Breast epithelium (tissue), 4 donors: Measurements from ENCODE around the gene SNX13. TPM values are rescaled to one million over a fixed set of nuclear protein-coding genes. Genes with fewer than 3 reads are reported as not detected.

Experiments used
- DNase-seq, 2 donors: peaks; one replicate each; pipeline ENCODE4 v3.0.0-alpha.2; 2019; ENCODE audit warnings: low spot score in 2 of 2
- H3K27ac ChIP-seq, 2 donors: fragments of 200-600 bp; sonication (generic) in 1 of 2; one replicate each; pipeline ENCODE4 v1.5.1; 2016 to 2019; ENCODE audit warnings: mild to moderate bottlenecking in 1 of 2
- H3K27me3 ChIP-seq, 2 donors: fragments of 200-600 bp; sonication (generic) in 1 of 2; one replicate each; pipeline versions ENCODE4 v1.5.1 to v1.6.0; 2017 to 2019; ENCODE audit warnings: control low read depth in 1 of 2, mild to moderate bottlenecking in 1 of 2
- H3K36me3 ChIP-seq: fragments of 200-600 bp; one replicate; pipeline ENCODE4 v1.5.1; 2019
- H3K4me1 ChIP-seq, 2 donors: fragments of 200-600 bp; sonication (generic); one replicate each; pipeline ENCODE4 v1.5.1; 2016 to 2019; ENCODE audit warnings: control low read depth in 1 of 2
- H3K4me3 ChIP-seq, 3 donors: fragments of 200-600 bp; sonication (generic); 1 replicate in 2 of 3; 2 replicates in 1 of 3; pipeline ENCODE4 v1.5.1; 2016 to 2019; ENCODE audit warnings: mild to moderate bottlenecking in 3 of 3, moderate library complexity in 2 of 3
- H3K9me3 ChIP-seq, 2 donors: fragments of 200-600 bp; sonication (generic) in 1 of 2; one replicate each; pipeline ENCODE4 v1.5.1; 2016 to 2019; ENCODE audit warnings: control low read depth in 1 of 2
- POLR2A ChIP-seq: fragments of 450-650 bp; IDR thresholded peaks from one replicate; pipeline ENCODE4 v1.6.1; 2016; ENCODE audit warnings: antibody characterized with exemption, mild to moderate bottlenecking, moderate library complexity
- POLR2AphosphoS5 ChIP-seq, 3 donors: sonication (generic); formaldehyde crosslinking; IDR thresholded peaks; one replicate each; pipeline ENCODE4 v1.6.1; 2017; ENCODE audit warnings: antibody characterized with exemption in 3 of 3
- intact Hi-C: fragments of 100-400 bp; cut with DNase I; formaldehyde crosslinking; loops from one replicate; pipeline ENCODE4 v1.15.1; 2023; ENCODE audit warnings: low total_unique reads
- total RNA-seq, 3 donors: library from RNA; depleted of rRNA; stranded (reverse); fragments of >200 nt; gene quantifications; one replicate each; pipeline ENCODE4 v1.1.0, GENCODE V29; 2016
- TF ChIP-seq, protein P1 (sequence below), 3 donors: fragments of 450-650 bp; IDR thresholded peaks; one replicate each; pipeline ENCODE4 v1.5.1; 2016 to 2017; ENCODE audit warnings: antibody characterized with exemption in 3 of 3, mild to moderate bottlenecking in 3 of 3, moderate library complexity in 3 of 3

The SNX13 gene
- total RNA-seq, 3 donors from 2014 or later: 62.6 to 89.9 (median 72.8) TPM

DNA sequence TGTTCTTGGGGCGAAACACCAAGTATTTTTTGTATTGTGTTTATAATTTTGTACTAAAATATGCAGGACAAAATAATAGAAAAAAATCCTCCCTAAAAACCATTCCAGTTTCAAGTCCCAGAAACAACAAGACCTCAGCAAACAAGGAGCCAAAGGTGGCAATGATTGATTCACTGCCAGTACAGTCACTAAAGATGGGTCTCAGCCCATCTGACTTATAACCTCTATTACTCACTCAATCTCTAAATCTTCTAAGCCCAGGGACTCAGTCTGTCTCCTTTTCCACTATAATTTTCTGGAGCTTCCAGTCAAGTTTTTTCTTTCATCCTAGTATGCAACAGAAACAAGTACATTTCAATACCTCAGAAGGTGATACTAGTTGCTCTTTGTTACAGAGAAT is 33.3 kb downstream of the SNX13 start:
- Histone ChIP-seq H3K27me3 (no peaks in the 10 kb centered on the region), H3K36me3 (no peaks in the 10 kb centered on the region), H3K27ac (no peak overlapping the region), H3K4me1 (no peaks in the 10 kb centered on the region), H3K9me3 (no peaks in the 10 kb centered on the region), H3K4me3 (no peak overlapping the region)
- intact Hi-C loops: no loop called here
- TF ChIP-seq, protein P1, sequence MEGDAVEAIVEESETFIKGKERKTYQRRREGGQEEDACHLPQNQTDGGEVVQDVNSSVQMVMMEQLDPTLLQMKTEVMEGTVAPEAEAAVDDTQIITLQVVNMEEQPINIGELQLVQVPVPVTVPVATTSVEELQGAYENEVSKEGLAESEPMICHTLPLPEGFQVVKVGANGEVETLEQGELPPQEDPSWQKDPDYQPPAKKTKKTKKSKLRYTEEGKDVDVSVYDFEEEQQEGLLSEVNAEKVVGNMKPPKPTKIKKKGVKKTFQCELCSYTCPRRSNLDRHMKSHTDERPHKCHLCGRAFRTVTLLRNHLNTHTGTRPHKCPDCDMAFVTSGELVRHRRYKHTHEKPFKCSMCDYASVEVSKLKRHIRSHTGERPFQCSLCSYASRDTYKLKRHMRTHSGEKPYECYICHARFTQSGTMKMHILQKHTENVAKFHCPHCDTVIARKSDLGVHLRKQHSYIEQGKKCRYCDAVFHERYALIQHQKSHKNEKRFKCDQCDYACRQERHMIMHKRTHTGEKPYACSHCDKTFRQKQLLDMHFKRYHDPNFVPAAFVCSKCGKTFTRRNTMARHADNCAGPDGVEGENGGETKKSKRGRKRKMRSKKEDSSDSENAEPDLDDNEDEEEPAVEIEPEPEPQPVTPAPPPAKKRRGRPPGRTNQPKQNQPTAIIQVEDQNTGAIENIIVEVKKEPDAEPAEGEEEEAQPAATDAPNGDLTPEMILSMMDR (IDR thresholded peaks at IDR 0.05): no peak
- TF ChIP-seq POLR2A (no peak), POLR2AphosphoS5 (IDR thresholded peaks at IDR 0.05) (no peak)
- no peak for DNase-seq

DNA sequence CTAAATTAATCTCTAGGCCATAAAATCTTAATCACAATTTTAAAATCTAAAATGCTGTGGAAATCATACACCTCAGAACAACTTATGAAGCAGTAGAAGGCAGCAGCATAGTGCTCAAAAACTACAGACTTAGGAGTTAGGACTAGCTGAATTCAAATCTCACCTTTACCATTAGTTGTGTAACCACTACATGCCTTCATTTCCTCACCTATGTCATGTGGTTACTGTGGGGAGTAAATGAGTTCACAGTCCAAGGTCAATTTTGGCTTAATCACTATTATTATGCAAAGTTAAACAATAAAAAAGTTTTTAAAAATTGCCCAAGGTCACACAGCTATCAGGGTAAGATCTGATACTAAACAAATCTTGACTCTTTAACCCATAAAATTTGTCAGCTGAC is 37.0 kb downstream of the SNX13 start:
- Histone ChIP-seq H3K27me3 (no peaks in the 10 kb centered on the region), H3K27ac (no peak overlapping the region), H3K36me3 (no peaks in the 10 kb centered on the region), H3K4me3 (no peak overlapping the region), H3K9me3 (no peaks in the 10 kb centered on the region), H3K4me1 (no peaks in the 10 kb centered on the region)
- no peak for DNase-seq
- no peak for TF ChIP-seq POLR2AphosphoS5 (IDR thresholded peaks at IDR 0.05)
- TF ChIP-seq, protein P1 (IDR thresholded peaks at IDR 0.05): no peak
- TF ChIP-seq POLR2A: no peak
- intact Hi-C loops: no loop called here

DNA sequence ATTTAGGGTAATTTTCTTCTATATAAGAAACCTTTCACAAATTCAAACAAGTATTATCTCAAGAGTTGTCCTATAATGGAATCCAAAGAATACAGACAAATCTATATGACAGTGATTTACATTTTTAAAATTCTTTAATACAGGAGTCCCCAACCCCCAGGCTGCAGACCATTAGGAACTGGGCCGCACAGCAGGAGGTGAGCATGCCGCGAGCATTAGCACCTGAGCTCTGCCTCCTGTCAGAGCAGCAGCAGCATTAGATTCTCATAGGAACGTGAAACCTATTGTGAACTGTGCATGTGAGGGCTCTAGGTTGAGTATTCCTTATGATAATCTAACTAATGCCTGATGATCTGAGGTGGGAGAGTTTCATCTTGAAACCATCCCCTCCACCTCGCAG is 37.7 kb downstream of the SNX13 start:
- Histone ChIP-seq H3K36me3 (no peaks in the 10 kb centered on the region), H3K27ac (no peak overlapping the region), H3K4me3 (no peak overlapping the region), H3K9me3 (no peaks in the 10 kb centered on the region), H3K4me1 (no peaks in the 10 kb centered on the region), H3K27me3 (no peaks in the 10 kb centered on the region)
- no peak for TF ChIP-seq POLR2AphosphoS5 (IDR thresholded peaks at IDR 0.05)
- TF ChIP-seq, protein P1 (IDR thresholded peaks at IDR 0.05): no peak
- TF ChIP-seq POLR2A: no peak
- DNase-seq: no peak
- intact Hi-C loops: no loop called here

DNA sequence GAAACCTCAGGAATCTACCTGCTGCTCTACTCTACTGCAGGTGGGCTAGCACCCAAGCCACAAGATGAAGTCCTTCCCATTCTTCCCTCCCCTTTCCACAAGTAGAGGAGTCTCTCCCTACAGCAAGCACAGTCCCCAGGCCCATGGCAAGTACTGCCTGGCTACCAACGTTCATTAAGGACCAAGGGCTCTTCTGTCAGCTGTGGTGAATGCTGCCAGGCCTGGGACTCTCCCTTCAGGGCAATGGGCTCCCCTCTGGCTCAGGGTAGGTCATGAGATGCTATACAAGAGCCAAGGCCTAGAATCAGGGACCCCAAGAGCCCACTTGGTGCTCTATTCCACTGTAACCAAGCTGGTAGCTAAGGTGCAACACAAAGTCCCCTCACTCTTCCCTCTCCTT is 39.8 kb downstream of the SNX13 start:
- no peak overlapping the region for H3K27ac ChIP-seq
- no peak for DNase-seq
- intact Hi-C loops: no loop called here
- TF ChIP-seq, protein P1 (IDR thresholded peaks at IDR 0.05): no peak
- TF ChIP-seq POLR2AphosphoS5 (IDR thresholded peaks at IDR 0.05) (no peak), POLR2A (no peak)
- no peaks in the 10 kb centered on the region for H3K4me1 ChIP-seq
- no peak overlapping the region for H3K4me3 ChIP-seq
- no peaks in the 10 kb centered on the region for H3K36me3 ChIP-seq
- no peaks in the 10 kb centered on the region for H3K27me3 ChIP-seq
- H3K9me3 ChIP-seq: no peaks in the 10 kb centered on the region

DNA sequence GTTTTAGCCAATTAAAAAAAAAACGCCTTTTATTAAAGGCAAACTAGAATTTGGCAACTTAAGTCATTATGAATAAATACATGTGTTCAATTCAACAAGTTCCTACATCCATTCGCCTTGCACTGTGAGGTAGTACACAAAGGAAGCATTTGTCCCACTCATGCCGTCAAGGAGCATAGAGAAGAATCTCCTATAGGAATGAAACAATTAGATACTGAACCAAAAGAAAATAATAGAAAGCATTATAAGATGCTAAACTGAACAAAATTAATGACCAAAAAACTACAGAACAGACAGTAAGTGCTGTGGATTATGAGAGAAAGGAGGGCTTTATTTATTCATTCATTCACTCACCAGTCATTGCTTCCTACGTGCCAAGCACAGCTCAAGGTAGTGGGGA is 42.2 kb downstream of the SNX13 start:
- TF ChIP-seq, protein P1 (IDR thresholded peaks at IDR 0.05): no peak
- TF ChIP-seq POLR2A: no peak
- no peak for TF ChIP-seq POLR2AphosphoS5 (IDR thresholded peaks at IDR 0.05)
- no peaks in the 10 kb centered on the region for H3K4me1 ChIP-seq
- H3K27me3 ChIP-seq: no peaks in the 10 kb centered on the region
- intact Hi-C loops: no loop called here
- H3K36me3 ChIP-seq: no peaks in the 10 kb centered on the region
- no peaks in the 10 kb centered on the region for H3K9me3 ChIP-seq
- no peak overlapping the region for H3K4me3 ChIP-seq
- DNase-seq: no peak
- H3K27ac ChIP-seq: no peak overlapping the region
